H7 (cell line): ENCODE results near the gene ALG9. TPM values are rescaled to one million over a fixed set of nuclear protein-coding genes. Genes with fewer than 3 reads are reported as not detected.
"Not testable (repeated sequence)": the region's sequence is repeated elsewhere in the genome, so short reads cannot be mapped to it uniquely, and the experiment has no call there.

ENCODE experiments used
- DNase-seq: peaks from one replicate; pipeline ENCODE4 v3.0.0; 2012
- H3K27me3 ChIP-seq: 2 replicates; pipeline ENCODE4 v1.6.0; 2011; ENCODE audit warnings: mild to moderate bottlenecking, low read length; ENCODE audit not compliant: control insufficient read depth, insufficient read depth
- H3K36me3 ChIP-seq: replicated peaks from 2 replicates; pipeline ENCODE4 v1.5.1; 2011; ENCODE audit warnings: low read length; ENCODE audit not compliant: control insufficient read depth, insufficient read depth
- H3K4me3 ChIP-seq: 2 replicates; pipeline ENCODE4 v1.5.1; 2011; ENCODE audit warnings: low read depth, mild to moderate bottlenecking, control low read depth, low read length, moderate library complexity; ENCODE audit not compliant: insufficient read depth
- total RNA-seq: library from RNA; depleted of rRNA; stranded (reverse); fragments of >200 nt; shearing (Covaris generic); gene quantifications from 2 replicates; pipeline ENCODE4 v1.2.3, GENCODE V29; 2014

The ALG9 gene
- total RNA-seq, 1 experiment from 2014 or later, result 17.4 TPM

DNA sequence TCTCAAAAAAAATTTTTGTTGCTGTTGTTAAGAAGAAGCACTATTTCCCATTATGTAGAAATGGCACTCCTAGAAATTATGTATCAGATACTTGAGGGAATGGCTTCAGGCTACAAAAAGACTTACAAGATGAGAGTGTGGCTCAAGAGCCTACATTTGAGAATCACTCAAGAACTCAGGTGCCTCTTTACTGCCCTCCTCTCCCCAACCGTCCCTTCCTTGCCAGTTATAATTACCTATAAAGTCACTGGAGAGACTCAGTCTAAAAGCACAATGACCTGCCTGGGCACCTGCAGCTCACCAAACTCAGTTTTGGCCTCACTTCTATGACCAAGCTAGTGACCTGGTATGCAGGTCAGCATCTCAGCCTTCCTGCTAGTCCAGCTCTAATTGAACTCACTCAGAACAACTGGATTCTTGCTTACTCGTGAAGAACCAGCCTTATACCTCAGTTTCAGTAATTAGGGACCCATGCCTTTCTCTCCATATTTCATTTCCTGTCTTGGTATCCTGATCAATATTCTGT lies 63.3 kb downstream of the ALG9 start:
- Histone ChIP-seq H3K27me3 (no peaks in the 10 kb centered on the region), H3K36me3 (no peaks in the 10 kb centered on the region)

GRCh38 chr11:111807076-111807475 lies 64.3 kb downstream of the ALG9 start:
- DNase-seq, result no peak
- H3K27me3 ChIP-seq, result no peaks in the 10 kb centered on the region
- no peak overlapping the region for H3K4me3 ChIP-seq
- no peaks in the 10 kb centered on the region for H3K36me3 ChIP-seq

More for the DNA sequence above, 63.3 kb downstream of the ALG9 start:
- DNase-seq, result no peak
- H3K4me3 ChIP-seq, result no peak overlapping the region

DNA sequence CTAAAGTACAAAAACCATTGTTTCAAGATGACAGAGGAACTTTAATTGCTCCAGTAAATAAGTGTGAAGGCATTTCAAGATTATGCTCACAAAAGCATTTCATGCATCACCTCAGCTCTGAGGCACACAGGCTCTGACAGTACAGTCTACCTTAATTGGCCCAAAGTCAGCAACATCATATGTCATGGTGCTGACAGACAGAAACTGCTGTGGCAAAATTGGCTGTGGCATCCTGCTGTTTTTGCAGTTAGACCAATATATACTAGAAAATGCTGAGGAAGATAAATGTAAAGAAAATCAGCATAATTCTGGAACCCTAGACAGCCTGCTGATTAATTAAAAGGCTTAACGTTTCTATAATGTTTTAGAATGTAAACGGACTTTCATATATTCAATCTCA lies 70.2 kb downstream of the ALG9 start:
- Histone ChIP-seq H3K27me3 (no peaks in the 10 kb centered on the region), H3K36me3 (no peaks in the 10 kb centered on the region), H3K4me3 (no peak overlapping the region)
- DNase-seq, result no peak

DNA sequence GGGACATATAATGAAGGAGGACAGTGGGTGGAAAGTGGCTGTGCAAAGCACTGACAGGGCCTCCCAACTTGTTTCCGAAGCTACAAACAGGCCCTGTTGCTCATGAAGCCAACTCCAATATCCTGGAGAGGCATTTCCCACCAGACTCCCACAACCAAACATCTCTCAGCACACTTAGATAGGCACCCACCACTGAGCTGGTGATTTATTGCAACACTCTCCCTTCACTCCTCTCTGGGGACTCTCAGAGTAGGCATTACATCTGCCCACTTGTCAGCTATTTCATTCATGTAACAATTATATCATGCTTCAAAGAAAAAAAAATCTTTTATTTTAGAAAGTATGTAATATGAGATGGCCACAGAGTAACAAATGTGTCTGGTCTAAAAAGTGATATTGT lies 73.1 kb downstream of the ALG9 start:
- Histone ChIP-seq H3K4me3 (no peak overlapping the region), H3K36me3 (no peaks in the 10 kb centered on the region), H3K27me3 (no peaks in the 10 kb centered on the region)
- DNase-seq, result no peak

GRCh38 chr11:111797145-111797581 lies 74.2 kb downstream of the ALG9 start:
- no peaks in the 10 kb centered on the region for H3K27me3 ChIP-seq
- H3K4me3 ChIP-seq, result no peak overlapping the region
- no peaks in the 10 kb centered on the region for H3K36me3 ChIP-seq
- no peak for DNase-seq

DNA sequence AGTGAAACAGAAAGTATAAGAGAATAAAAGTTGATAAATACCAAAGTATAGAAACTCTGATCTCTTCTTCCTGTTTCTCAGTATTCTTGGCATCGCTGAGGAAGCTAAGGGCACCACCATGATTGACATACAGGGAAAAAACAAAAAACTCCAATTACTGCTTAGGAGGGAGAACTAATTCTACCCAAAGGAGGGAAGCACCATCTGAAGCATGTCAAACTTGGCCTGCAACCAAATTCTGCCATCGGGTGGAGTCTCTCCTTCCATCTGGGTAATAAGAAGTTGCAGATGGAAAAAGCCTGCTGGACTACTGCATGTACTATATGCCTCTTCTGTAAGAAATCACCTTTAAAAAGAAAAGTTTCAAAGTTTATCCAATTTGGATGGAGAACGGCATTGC lies 74.7 kb downstream of the ALG9 start:
- Histone ChIP-seq H3K36me3 (no peaks in the 10 kb centered on the region), H3K27me3 (no peaks in the 10 kb centered on the region), H3K4me3 (no peak overlapping the region)
- DNase-seq, result no peak

GRCh38 chr11:111795334-111795985 lies 75.9 kb downstream of the ALG9 start:
- no peak overlapping the region for H3K4me3 ChIP-seq
- DNase-seq, result no peak

GRCh38 chr11:111793863-111794262 lies 77.5 kb downstream of the ALG9 start:
- H3K36me3 ChIP-seq, result no peaks in the 10 kb centered on the region
- no peaks in the 10 kb centered on the region for H3K27me3 ChIP-seq
- H3K4me3 ChIP-seq, result no peak overlapping the region
- no peak for DNase-seq

More at GRCh38 chr11:111795334-111795985, 75.9 kb downstream of the ALG9 start:
- Histone ChIP-seq H3K36me3 (no peaks in the 10 kb centered on the region), H3K27me3 (no peaks in the 10 kb centered on the region)

- no peaks in the 10 kb centered on the region for H3K36me3 ChIP-seq
- no peaks in the 10 kb centered on the region for H3K27me3 ChIP-seq
- DNase-seq, result no peak
Observed at GRCh38 chr11:111792955-111793500, 78.4 kb downstream of the ALG9 start.

DNA sequence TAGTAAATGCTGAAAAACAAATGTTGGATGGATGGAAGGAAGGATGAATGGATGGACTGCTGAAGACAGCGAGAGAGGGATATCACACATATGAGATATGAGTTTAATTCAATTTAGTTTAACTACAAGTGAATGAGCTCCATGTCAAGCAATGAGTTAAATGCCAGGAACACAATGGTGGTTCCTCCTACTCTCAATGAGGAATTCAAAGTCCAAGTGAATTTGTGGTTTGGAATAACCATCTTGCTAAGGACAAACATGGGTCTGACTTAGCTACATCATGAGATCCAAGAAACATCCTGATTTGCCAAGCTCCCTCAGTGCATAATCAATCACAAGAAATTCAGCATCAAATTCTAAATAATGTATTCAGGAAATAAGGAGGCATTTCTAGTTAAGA lies 79.1 kb downstream of the ALG9 start:
- H3K36me3 ChIP-seq, result no peaks in the 10 kb centered on the region
- no peak for DNase-seq
- H3K4me3 ChIP-seq, result no peak overlapping the region
- no peaks in the 10 kb centered on the region for H3K27me3 ChIP-seq

More at GRCh38 chr11:111792955-111793500, 78.4 kb downstream of the ALG9 start:
- no peak overlapping the region for H3K4me3 ChIP-seq

DNA sequence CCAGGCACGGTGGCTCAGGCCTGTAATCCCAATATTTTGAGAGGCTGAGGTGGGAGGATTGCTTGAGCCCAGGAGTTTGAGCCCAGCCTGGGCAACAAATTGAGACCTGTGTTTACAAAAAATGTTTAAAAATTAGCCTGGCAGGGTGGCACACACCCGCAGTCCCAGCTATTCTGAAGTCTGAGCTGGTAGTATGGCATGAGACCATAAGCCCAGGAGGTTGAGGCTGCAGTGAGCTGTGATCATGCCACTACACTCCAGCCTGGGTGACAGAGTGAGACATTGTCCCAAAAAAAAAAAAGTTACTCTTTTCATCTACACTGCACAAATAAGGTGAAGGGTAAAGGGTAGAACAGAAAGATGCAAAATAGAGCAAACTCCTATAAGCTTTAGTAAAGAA lies 82.9 kb downstream of the ALG9 start:
- DNase-seq, result no peak
- H3K27me3 ChIP-seq, result no peaks in the 10 kb centered on the region
- no peaks in the 10 kb centered on the region for H3K36me3 ChIP-seq
- no peak overlapping the region for H3K4me3 ChIP-seq

GRCh38 chr11:111788051-111788450 lies 83.3 kb downstream of the ALG9 start:
- DNase-seq, result no peak
- Histone ChIP-seq H3K4me3 (no peak overlapping the region), H3K36me3 (no peaks in the 10 kb centered on the region), H3K27me3 (no peaks in the 10 kb centered on the region)

- H3K27me3 ChIP-seq, result no peaks in the 10 kb centered on the region
- DNase-seq, result no peak
- H3K36me3 ChIP-seq, result no peaks in the 10 kb centered on the region
- H3K4me3 ChIP-seq, result no peak overlapping the region
Observed at GRCh38 chr11:111785886-111786412, 85.4 kb downstream of the ALG9 start.

- no peak overlapping the region for H3K4me3 ChIP-seq
- no peak for DNase-seq
- no peaks in the 10 kb centered on the region for H3K36me3 ChIP-seq
- H3K27me3 ChIP-seq, result no peaks in the 10 kb centered on the region
Observed at GRCh38 chr11:111785076-111785475, 86.3 kb downstream of the ALG9 start.

- not testable (repeated sequence) for H3K27me3 ChIP-seq, H3K36me3 ChIP-seq, DNase-seq, H3K4me3 ChIP-seq
Observed at GRCh38 chr11:111784311-111784710, 87.1 kb downstream of the ALG9 start.
